ENCODE measurements around the gene MAP6D1. TPM values are rescaled to one million over a fixed set of nuclear protein-coding genes. Genes with fewer than 3 reads are reported as not detected.

MAP6D1 gene
- total RNA-seq, 1 donor from 2014 or later: not detected

DNA sequence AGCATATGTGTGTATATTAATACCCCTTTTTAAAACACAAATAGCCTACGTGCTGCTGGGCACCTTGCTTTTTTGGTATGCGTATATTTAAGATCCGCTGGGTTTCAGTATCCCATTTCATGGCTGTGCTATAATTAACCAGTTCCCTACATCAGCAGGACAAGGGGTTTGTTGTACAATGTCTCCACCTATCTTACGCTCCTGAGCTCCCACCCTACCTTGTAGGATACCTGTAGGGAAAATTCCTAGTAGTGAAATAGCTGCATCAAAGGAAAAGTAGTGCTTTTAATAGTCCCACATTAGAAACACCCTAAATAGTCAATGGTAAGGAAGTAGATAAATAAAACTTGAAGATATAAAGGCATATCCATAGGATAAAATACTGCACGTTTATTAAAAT is 1.4 kb downstream of the MAP6D1 start:
- TF ChIP-seq, protein P1, sequence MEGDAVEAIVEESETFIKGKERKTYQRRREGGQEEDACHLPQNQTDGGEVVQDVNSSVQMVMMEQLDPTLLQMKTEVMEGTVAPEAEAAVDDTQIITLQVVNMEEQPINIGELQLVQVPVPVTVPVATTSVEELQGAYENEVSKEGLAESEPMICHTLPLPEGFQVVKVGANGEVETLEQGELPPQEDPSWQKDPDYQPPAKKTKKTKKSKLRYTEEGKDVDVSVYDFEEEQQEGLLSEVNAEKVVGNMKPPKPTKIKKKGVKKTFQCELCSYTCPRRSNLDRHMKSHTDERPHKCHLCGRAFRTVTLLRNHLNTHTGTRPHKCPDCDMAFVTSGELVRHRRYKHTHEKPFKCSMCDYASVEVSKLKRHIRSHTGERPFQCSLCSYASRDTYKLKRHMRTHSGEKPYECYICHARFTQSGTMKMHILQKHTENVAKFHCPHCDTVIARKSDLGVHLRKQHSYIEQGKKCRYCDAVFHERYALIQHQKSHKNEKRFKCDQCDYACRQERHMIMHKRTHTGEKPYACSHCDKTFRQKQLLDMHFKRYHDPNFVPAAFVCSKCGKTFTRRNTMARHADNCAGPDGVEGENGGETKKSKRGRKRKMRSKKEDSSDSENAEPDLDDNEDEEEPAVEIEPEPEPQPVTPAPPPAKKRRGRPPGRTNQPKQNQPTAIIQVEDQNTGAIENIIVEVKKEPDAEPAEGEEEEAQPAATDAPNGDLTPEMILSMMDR (IDR thresholded peaks at IDR 0.05): no peak

DNA sequence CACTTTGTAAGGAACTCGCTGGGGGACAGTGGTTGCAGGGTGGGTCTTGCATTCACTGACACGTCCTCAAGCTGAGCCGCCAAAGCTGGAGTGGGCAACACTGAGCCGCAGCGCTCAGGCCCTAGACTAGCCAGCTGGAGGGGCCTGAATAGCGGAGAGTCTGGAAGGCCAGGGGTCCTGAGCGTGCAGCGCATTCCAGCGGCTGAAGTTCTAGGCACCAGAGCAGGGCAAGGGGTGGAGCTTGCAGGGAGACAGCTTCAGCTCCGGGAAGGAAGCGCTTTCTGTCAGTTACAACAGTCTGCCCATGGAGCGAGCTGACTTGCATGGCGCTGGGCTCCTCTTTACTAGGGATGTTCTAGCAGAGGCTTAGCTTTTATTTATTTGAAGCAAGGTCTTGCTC is 2.7 kb downstream of the MAP6D1 start:
- DNase-seq (ENCODE audit: low spot score in 2 of 2): no peak
- TF ChIP-seq, protein P1 (IDR thresholded peaks at IDR 0.05): no peak
- peaks cover 6 to 8% of the 10 kb centered on the region in 2 donors for H3K4me1 ChIP-seq
- intact Hi-C loops (cut with DNase I): no loop called here
- peaks cover 0 to under 1% of the 10 kb centered on the region in 2 donors for H3K36me3 ChIP-seq
- H3K9me3 ChIP-seq: no peaks in the 10 kb centered on the region
- no peak overlapping the region for H3K4me3 ChIP-seq
- no peaks in the 10 kb centered on the region for H3K27me3 ChIP-seq
- no peak overlapping the region for H3K27ac ChIP-seq

More for the DNA sequence above, 1.4 kb downstream of the MAP6D1 start:
- DNase-seq (ENCODE audit: low spot score in 2 of 2): no peak
- Histone ChIP-seq H3K4me1 (peaks cover 6 to 8% of the 10 kb centered on the region in 2 donors), H3K9me3 (no peaks in the 10 kb centered on the region), H3K27me3 (no peaks in the 10 kb centered on the region), H3K27ac (no peak overlapping the region), H3K36me3 (peaks cover 1 to 4% of the 10 kb centered on the region in 2 donors), H3K4me3 (no peak overlapping the region)
- intact Hi-C loops (cut with DNase I): no loop called here

DNA sequence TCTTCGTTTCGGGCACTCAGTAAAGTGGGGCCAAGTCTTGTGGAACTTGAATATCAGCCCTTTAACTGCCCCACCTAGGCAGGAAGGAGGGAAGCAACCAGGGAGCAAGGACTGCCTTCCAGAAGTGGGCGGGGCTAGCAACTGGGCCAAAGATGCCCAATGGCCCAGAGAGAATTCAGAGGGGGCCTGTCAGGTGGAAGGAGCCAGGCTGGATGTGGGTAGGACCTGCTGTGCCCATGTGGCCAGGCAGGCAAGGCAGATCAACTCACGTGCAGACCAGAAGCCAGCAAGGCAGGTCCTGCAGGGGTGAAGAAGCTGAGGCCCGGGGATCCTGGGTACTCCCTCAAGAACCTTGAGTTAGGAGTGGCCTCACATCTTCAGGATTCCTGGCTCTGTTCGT is 5.5 kb downstream of the MAP6D1 start:
- intact Hi-C loops (cut with DNase I): no loop called here
- TF ChIP-seq, protein P1 (IDR thresholded peaks at IDR 0.05): no peak
- Histone ChIP-seq H3K9me3 (no peaks in the 10 kb centered on the region), H3K27ac (no peak overlapping the region), H3K36me3 (peaks cover 3 to 5% of the 10 kb centered on the region in 2 donors), H3K4me3 (no peak overlapping the region), H3K4me1 (peaks cover 4% of the 10 kb centered on the region in 2 donors), H3K27me3 (no peaks in the 10 kb centered on the region)
- DNase-seq (ENCODE audit: low spot score in 2 of 2): no peak

DNA sequence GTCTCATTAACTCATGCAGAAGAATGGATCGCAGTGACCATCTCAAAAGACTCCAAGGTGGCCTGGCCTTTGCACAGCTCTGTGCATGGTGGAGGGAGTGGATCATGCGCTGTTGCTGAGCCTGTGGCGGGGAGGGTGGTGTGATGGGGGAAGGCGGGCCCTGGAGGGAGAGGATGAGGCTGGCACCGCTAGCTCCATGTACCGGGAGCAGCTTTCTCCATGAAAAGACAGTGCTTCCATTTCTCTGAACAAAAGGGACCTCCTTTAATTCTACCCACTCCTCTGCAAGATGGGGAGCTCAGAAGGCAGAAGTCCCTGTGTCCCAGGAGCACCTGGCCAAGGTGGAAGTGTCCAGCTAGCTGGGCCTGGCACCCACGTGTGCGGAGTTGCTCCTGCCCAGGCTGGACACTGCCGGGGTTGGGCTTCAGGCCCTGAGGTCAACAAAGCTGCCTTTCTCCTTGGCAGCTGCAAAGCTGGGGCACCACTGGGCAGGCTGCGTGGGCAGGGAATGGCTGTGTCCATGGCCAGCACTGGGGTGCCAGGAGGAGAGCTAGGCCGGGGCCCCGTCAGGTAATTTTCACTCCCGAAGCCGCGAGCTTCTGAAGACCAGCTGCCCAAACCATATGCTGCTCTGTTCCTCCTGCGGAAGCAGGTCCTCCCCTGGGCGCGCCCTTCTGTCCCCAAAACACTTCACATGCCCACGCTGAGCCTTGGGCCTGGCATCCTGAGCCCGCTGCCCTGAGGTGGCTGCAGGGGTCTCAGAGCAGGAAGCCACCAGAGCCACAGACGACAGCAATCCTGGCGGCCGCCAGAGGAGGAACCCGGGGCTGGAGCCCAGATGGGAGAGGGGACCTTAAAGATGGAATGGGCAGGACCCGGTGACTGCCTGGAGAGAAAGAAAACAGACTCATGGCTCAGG is 6.4 kb downstream of the MAP6D1 start:
- H3K4me1 ChIP-seq: no peaks in the 10 kb centered on the region
- peaks cover 3 to 5% of the 10 kb centered on the region in 2 donors for H3K36me3 ChIP-seq
- DNase-seq (ENCODE audit: low spot score in 2 of 2): no peak
- H3K27me3 ChIP-seq: no peaks in the 10 kb centered on the region
- no peaks in the 10 kb centered on the region for H3K9me3 ChIP-seq
- intact Hi-C loops (cut with DNase I): no loop called here
- H3K27ac ChIP-seq: no peak overlapping the region
- H3K4me3 ChIP-seq: no peak overlapping the region
- TF ChIP-seq, protein P1 (IDR thresholded peaks at IDR 0.05): no peak

DNA sequence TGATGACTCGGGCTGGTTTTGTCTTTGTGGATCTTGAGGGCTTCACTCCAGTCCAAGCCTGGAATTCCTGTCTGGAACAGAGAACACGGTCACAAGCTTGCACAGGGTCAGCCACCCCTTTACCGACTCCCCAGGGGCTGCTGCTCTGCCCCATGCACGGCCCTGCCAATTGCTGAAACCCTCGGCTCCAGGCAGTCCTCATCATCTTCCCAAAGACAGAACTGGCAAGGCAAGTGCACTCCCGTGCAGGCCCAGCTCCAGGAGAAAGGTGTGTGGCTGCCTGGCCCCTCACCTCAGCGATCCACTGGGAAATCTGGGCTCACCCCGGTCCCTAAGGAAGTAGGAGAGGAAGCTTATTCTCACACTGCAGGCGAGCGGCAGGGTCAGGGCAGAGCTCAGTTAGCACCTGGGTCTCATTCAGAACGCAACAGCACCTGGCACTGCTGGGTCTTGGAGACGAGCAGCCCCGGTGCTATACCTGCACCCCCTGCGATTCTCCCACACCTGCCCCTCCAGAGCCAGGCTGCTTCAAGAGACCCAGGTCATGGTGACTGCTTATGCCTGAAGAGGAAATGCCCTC is 7.2 kb downstream of the MAP6D1 start:
- TF ChIP-seq, protein P1 (IDR thresholded peaks at IDR 0.05): no peak
- H3K27me3 ChIP-seq: no peaks in the 10 kb centered on the region
- H3K4me3 ChIP-seq: no peak overlapping the region
- no peak overlapping the region for H3K27ac ChIP-seq
- no peaks in the 10 kb centered on the region for H3K9me3 ChIP-seq
- peaks cover 3 to 5% of the 10 kb centered on the region in 2 donors for H3K36me3 ChIP-seq
- intact Hi-C loops (cut with DNase I): no loop called here
- DNase-seq (ENCODE audit: low spot score in 2 of 2): no peak
- no peaks in the 10 kb centered on the region for H3K4me1 ChIP-seq
